ENCODE measurements around the gene KCP.

KCP gene

DNA sequence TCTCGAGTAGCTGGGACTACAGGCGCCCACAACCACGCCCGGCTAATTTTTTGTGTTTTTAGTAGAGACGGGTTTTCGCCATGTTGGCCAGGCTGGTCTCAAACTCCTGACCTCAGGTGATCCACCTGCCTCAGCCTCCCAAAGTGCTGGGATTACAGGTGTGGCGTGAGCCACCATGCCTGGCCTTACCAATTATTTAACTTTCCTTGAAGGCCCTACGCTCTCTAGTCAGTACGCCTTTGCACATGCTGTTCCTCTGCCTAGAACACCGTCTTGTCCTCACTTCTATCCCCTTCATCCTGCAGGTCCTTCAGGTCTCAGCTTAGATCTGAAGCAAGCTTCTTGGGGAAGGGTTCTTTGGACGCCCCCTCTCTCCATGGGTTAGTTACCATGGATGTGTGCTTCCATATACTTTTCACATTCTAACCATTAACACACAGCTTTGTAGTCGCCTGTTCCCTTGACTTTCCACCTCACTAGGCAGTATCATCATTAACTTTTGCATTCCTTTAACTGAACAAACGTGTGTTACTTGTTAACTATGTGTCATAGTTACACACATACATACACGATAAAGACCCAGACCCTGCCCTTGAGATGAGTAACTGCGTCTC, 48.4 kb downstream of the KCP start:
- H3K27ac Mint-ChIP-seq: peak overlapping the region; percentile 90 to 97 (median 92)
- peak overlapping the region; percentile 95 to 98 (median 96) for H3K4me3 Mint-ChIP-seq
- no peaks in the 10 kb centered on the region for H3K27me3 Mint-ChIP-seq (ENCODE audit: low read depth)
- no peaks in the 10 kb centered on the region for H3K9me3 Mint-ChIP-seq
- TF ChIP-seq CTCF (IDR thresholded peaks at IDR 0.05; ENCODE audit: unreplicated experiment in 3 of 3): no peak
- H3K4me1 Mint-ChIP-seq: peaks cover 50% of the 10 kb centered on the region
- H3K36me3 Mint-ChIP-seq (ENCODE audit: low read depth): peaks cover 16% of the 10 kb centered on the region

DNA sequence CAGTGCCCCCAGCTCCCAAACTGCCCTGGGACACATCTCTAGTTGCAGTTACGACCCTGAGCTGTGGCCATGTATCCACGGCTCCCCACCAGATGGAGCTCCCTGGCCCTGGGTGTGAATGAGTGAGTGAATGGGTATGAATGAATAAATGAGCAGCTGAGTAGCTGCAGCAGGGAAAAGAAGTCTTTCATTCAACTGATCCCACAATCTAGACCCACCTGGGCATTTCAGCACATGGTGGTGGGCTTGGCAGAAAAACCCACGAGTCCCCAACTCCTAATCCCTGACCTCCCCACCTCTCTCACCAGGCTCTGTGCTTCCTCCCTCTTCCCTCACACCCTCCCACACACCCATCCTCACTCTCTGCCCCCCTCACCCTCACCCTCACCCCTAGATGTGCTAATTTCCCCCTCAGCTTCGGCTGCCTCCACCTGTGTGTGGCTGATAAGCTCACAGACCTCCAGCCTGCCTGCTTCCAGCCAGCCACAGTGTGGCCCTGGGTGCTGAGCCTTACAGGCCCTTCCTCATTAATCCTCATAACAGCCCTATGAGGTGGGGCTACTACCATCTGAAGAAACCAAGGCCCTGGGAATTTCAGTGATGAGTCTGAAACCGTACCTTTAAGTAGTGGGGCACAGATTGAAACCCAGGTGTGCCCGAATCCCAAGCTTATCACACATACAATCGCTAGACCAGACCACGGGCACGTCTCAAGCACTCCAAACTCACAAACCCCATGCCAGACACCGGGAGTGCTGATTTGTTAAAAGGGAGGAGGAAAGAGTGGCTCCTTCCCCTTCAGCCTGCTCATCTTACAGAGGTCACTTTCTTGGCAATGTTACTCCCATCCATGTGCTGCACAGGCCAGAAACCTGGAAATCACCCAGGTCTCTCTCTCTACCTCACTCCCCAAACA, 50.1 kb downstream of the KCP start:
- TF ChIP-seq CTCF (IDR thresholded peaks at IDR 0.05; ENCODE audit: unreplicated experiment in 3 of 3): no peak
- H3K4me1 Mint-ChIP-seq: peaks cover 40% of the 10 kb centered on the region
- H3K27me3 Mint-ChIP-seq (ENCODE audit: low read depth): no peaks in the 10 kb centered on the region
- H3K36me3 Mint-ChIP-seq (ENCODE audit: low read depth): peaks cover 18% of the 10 kb centered on the region
- H3K4me3 Mint-ChIP-seq: peak overlapping the region; percentile 19 to 48 (median 39)
- no peaks in the 10 kb centered on the region for H3K9me3 Mint-ChIP-seq
- peak overlapping the region; percentile 72 to 82 (median 82) for H3K27ac Mint-ChIP-seq

- Mint-ChIP-seq H3K27ac (peak overlapping the region; percentile 72 to 82 (median 82)), H3K4me3 (no peak overlapping the region), H3K4me1 (peaks cover 37% of the 10 kb centered on the region), H3K9me3 (no peaks in the 10 kb centered on the region), H3K36me3 (ENCODE audit: low read depth) (peaks cover 14% of the 10 kb centered on the region), H3K27me3 (ENCODE audit: low read depth) (no peaks in the 10 kb centered on the region)
- TF ChIP-seq CTCF (IDR thresholded peaks at IDR 0.05; ENCODE audit: unreplicated experiment in 3 of 3): no peak
Observed at GRCh38 chr7:128859232-128860157, 51.0 kb downstream of the KCP start.

- Mint-ChIP-seq H3K27me3 (ENCODE audit: low read depth) (no peaks in the 10 kb centered on the region), H3K36me3 (ENCODE audit: low read depth) (peaks cover 17% of the 10 kb centered on the region), H3K4me1 (peaks cover 34% of the 10 kb centered on the region), H3K27ac (peak overlapping the region; percentile 72 to 82 (median 82)), H3K9me3 (no peaks in the 10 kb centered on the region), H3K4me3 (no peak overlapping the region)
- no peak for TF ChIP-seq CTCF (IDR thresholded peaks at IDR 0.05; ENCODE audit: unreplicated experiment in 3 of 3)
Observed at GRCh38 chr7:128858380-128859231, 51.9 kb downstream of the KCP start.

Measured in nephron (organoid).